GM23338 (cell line): ENCODE data around the gene CNIH3.

ENCODE experiments used
- TF ChIP-seq, protein P1 (sequence below): IDR thresholded peaks from one replicate; pipeline ENCODE4 v1.6.1; 2018; ENCODE audit warnings: antibody characterized with exemption; ENCODE audit not compliant: unreplicated experiment
- TF ChIP-seq, protein P2 (sequence below), 2 experiments: fragments of 200-600 bp in 1 of 2; sonication (generic) in 1 of 2; conservative IDR thresholded peaks; 2 replicates each; pipeline versions ENCODE4 v1.5.1 to v1.6.1; 2016 to 2017; ENCODE audit warnings: antibody characterized with exemption in 2 of 2, low read depth in 2 of 2, mild to moderate bottlenecking in 2 of 2, moderate library complexity in 1 of 2

DNA sequence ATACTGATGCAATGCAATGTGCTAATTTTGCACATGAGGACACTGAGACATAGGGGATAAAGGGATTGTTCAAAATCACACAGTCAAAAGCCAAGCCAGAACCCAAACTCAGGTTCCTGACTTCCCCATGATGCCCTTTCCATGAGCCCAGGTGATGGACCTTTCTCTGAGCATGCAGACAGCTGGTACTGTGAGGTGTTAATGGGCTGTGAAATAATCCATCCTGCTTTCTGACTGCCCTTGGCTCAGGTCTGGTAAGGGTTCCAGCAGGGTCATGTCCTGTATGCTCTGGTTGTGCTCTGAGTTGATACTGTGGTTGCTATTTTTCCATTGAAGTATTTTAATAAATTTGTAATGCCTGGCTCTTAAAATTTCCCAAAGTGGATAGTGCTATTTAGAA, 50.0 kb downstream of the CNIH3 start:
- TF ChIP-seq, protein P1, sequence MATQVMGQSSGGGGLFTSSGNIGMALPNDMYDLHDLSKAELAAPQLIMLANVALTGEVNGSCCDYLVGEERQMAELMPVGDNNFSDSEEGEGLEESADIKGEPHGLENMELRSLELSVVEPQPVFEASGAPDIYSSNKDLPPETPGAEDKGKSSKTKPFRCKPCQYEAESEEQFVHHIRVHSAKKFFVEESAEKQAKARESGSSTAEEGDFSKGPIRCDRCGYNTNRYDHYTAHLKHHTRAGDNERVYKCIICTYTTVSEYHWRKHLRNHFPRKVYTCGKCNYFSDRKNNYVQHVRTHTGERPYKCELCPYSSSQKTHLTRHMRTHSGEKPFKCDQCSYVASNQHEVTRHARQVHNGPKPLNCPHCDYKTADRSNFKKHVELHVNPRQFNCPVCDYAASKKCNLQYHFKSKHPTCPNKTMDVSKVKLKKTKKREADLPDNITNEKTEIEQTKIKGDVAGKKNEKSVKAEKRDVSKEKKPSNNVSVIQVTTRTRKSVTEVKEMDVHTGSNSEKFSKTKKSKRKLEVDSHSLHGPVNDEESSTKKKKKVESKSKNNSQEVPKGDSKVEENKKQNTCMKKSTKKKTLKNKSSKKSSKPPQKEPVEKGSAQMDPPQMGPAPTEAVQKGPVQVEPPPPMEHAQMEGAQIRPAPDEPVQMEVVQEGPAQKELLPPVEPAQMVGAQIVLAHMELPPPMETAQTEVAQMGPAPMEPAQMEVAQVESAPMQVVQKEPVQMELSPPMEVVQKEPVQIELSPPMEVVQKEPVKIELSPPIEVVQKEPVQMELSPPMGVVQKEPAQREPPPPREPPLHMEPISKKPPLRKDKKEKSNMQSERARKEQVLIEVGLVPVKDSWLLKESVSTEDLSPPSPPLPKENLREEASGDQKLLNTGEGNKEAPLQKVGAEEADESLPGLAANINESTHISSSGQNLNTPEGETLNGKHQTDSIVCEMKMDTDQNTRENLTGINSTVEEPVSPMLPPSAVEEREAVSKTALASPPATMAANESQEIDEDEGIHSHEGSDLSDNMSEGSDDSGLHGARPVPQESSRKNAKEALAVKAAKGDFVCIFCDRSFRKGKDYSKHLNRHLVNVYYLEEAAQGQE: no peak
- TF ChIP-seq, protein P2, sequence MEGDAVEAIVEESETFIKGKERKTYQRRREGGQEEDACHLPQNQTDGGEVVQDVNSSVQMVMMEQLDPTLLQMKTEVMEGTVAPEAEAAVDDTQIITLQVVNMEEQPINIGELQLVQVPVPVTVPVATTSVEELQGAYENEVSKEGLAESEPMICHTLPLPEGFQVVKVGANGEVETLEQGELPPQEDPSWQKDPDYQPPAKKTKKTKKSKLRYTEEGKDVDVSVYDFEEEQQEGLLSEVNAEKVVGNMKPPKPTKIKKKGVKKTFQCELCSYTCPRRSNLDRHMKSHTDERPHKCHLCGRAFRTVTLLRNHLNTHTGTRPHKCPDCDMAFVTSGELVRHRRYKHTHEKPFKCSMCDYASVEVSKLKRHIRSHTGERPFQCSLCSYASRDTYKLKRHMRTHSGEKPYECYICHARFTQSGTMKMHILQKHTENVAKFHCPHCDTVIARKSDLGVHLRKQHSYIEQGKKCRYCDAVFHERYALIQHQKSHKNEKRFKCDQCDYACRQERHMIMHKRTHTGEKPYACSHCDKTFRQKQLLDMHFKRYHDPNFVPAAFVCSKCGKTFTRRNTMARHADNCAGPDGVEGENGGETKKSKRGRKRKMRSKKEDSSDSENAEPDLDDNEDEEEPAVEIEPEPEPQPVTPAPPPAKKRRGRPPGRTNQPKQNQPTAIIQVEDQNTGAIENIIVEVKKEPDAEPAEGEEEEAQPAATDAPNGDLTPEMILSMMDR (conservative IDR thresholded peaks at IDR 0.05; ENCODE audit: low read depth in 2 of 2): no peak
